NCI-H1436 (cell line): Measurements from ENCODE around the gene L3MBTL4.
"Not testable (repeated sequence)": the region's sequence is repeated elsewhere in the genome, so short reads cannot be mapped to it uniquely, and the experiment has no call there.

Experiments used
- DNase-seq: peaks from one replicate; lab custom pipeline; 2025; lab: John Stamatoyannopoulos, UW

L3MBTL4 gene

DNA sequence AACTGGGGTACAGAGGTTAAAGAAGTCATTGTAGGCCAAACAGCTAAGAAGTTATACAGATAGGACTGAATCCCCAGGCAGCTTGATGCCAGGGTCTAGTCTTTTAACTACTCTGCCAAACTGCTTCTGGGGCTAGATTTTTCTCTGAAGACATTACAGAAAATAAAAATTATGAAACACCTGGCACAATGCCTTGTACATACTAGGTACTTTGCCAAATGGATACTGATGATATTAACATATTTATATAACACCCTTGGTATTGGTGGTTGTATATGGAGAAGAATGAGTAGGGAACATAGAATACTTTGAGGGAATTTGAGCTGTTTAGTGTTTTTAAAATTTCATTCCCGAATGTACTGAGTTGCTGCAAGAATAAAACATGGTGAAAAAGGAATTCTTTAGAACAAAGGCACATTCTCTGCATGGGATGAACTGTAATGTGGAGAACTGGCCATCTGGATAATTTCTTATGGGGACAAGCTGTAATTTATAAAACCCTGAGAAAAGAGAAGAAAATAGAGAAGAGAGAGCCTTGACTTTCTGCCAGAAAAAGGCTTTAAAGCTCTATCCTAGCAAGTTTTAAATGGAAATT, 308.5 kb downstream of the L3MBTL4 start:
- no peak for DNase-seq

DNA sequence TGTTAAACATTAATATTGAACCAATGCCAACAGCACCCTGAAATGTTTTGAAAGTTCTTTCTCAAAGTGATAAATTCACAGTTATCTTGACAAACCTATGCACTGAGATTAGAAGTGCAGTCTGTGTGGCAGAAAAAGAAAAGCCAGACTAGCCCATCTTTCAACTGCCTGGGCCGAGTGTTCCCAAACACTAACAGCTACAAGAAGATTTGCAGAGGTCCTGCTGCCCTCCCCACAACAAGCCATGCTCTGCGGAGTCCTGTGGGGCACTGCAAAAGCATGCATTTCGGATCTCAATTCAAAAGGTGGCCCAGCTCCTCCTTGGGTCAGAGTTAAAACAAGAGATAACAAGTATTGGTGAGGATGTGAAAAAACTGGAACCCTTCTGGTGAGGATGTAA, 311.0 kb downstream of the L3MBTL4 start:
- DNase-seq: no peak

DNA sequence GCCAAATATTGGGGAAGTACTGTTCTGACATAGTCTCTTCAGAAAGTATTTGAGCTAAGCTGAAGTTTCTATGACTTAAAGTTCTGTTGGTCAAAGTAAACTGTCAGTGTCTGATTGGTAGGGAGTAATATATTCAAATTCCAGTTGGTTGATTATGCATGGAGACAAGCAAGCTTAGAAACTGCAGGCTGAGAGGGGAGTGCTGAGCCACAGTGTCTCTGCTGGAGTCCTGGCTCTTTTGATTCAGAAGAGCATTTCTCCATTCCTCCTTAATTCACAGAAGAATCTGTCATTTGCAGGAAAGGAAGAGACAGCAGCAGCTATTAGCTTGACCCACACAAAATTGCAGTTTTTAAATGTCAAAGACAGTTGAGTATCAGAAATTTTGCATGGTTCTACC, 318.0 kb downstream of the L3MBTL4 start:
- no peak for DNase-seq

DNA sequence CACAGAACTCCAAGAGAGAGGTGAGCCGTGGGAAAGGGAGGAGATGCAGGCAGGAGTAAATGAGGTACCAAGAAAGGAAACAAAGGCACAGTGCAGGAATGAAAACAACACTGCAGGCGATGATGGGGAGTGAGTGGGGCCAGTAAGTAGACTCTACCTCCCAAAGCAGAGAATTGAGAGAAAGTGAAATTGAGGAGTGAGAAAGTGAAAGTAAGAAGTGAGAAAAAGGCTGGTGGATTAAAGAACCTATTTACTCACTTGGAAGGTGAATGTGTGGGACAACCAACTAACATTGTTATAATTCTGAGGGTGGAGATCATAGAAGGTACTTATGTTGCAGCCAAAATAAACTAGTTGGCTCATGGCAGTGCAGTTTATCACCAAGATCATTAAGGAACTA, 326.3 kb downstream of the L3MBTL4 start:
- no peak for DNase-seq

DNA sequence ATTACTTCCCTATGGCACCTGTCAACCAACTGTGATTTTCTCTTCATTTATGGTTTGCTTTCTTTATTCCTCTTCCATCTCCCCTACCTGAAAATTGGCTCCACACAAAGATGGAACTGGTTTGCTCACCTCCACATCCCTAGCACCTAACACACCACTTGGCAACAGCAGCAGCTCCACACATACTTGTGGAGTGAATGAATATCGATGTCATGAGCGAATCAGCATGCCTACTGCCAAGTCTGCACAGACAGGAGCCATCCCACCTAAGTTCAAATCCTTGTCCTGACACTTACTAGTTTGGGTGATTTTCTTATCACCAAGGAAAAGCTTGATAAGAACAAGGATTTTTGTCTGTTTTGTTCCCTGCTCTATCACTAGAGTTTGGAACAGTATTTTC, 328.0 kb downstream of the L3MBTL4 start:
- DNase-seq: no peak

DNA sequence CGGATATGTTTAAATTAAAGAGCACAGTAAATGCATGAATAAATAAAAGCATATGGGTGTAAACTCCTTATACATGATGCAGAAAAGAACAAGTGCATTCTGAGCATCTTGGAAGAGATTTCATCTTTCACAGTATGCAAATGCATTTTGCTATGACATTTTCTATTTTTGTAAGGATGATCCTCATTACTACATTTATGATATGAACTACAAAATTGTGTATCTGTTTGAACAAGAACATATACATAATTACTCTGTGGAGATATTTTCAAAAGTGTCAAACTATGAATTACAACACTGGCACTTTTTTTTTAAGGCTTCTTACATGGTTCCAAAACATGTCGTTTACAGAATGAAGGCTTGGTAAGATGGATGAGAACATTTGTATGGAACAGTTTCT, 335.3 kb downstream of the L3MBTL4 start:
- no peak for DNase-seq

DNA sequence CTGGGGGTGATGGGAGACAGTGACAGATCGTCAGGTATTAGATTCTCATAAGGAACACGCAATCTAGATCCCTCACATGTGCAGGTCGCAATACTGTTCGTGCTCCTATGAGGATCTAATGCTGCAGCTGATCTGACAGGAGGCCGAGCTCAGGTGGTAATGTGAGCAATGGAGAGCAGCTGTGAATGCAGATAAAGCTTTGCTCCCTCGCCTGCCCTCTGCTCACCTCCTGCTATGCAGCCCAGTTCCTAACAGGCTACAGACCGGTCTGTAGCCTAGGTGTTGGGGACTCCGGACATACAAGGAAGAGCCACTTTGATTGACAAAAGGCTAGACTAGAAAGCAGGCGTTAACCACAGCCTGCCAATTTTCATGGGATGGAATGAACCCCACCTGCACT, 335.8 kb downstream of the L3MBTL4 start:
- DNase-seq: no peak

DNA sequence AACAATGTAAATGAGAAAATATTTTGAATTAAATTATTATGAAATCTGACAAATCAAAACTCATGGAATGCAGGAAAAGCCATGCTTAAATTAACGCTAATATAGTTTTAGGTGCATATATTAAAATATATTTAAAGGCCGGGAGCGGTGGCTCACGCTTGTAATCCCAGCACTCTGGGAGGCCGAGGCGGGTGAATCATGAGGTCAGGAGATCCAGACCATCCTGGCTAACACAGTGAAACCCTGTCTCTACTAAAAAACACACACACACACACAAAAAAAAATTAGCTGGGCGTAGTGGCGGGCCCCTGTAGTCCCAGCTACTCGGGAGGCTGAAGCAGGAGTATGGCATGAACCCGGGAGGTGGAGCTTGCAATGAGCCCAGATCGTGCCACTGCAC, 342.3 kb downstream of the L3MBTL4 start:
- not testable (repeated sequence) for DNase-seq

DNA sequence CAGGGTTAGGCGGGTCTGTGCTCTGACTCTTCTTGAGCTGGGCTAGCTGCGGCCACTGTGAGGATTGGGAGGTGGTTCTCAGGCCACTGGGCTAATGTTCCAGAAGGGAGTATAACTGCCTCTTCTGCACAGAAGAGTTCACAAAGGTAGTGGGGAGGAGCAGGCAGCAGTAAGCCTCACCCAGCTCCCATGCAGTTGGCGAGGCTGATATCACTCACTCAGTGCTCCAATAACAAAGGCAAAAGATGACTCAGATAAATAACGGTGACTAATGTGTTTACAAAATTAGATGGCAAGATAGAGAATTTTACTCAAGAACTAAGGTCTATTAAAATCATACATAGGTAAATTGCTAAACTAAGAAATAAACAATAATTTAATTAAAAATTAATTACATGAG, 345.2 kb downstream of the L3MBTL4 start:
- DNase-seq: no peak

DNA sequence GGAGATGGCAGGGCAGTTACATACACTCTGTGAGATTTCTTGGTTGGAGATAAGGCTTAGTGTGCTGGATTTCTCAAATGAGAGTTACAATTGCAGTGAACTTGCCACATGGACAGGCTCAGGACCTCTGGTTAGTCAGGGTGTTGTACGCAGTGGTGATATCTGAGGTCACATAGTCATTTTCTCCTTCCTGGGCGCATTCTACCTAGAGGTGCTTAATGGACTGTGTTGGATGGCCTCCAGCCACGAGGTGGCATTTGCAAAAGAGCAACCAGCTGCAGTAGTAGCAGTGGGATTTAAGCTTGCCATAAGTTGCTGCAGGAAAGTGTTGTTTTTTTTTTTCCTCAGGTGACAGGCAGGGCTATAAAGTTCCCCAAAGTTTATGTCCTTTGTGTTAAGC, 345.6 kb downstream of the L3MBTL4 start:
- no peak for DNase-seq

DNA sequence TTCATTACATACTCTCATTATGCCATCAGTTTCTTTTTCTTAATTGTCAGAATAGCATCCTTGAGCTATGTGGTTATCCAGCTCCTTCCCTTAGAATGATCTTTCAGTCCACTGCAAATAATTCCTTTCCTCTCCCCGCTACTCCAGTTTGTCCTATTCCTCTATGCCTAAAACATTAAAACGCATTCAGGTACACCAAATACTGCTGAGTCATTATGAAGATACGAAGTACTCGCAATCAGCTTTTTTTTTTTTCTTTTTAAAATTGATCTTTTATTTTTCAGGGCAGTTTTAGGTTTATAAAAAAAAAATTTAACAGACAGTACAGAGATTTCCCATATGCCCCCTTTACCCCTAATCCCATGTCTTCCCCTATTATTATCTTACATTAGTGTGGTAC, 354.6 kb downstream of the L3MBTL4 start:
- DNase-seq: no peak

DNA sequence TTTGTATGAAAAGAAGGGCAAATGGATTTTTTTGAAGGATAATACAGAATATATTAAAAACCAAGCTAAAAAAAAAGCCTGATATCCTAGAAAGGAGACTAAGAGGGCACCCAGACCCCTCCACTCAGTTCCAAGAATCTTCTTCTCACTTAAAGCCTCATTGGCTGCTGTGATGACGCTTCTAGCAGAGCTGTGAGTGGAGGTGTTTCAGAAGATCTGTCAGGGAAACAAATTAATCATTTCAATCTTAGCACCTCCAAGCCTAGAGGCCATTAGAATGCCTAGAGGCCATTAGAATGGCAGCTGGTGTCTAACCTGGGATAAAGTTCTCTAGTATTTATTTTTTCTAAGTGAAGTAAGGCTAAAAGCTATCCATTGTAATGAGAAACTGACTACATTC, 355.2 kb downstream of the L3MBTL4 start:
- no peak for DNase-seq

DNA sequence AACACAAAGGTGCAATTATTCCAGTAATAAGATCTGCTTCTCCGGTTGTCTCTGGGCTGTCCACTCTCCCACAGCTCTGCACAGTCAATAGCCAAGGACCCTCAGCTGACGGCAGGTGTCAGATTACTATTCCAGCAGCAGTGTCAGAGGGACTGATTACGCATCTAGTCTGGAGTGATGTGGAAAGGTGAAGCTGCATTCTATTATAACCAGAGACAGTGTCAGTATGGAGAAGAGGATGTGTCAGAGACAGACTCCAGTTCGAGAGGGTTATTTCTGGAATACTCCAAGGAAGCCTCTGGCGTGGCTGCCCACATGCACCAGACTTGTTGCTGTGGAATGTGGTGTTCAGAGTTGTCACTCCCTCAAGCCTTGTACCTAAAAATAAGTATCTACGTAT, 355.8 kb downstream of the L3MBTL4 start:
- DNase-seq: no peak

DNA sequence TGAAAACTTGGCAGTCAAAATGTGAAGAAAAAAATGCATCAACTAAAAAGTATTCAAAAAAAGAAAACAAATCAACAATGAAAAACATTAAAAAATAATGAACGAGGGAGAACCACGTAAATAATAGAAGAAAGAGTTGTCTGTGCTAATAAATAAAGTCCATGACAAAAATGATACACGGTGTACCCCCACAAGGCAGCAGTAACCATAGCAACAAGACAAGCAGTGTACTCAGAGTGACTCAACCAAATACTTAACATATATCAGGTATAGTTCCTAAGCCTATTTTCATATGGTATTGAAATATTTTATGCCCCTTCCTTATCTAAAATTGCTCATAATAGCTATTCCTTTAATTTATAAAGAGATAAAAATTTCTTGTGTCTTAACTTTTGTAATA, 357.1 kb downstream of the L3MBTL4 start:
- no peak for DNase-seq

DNA sequence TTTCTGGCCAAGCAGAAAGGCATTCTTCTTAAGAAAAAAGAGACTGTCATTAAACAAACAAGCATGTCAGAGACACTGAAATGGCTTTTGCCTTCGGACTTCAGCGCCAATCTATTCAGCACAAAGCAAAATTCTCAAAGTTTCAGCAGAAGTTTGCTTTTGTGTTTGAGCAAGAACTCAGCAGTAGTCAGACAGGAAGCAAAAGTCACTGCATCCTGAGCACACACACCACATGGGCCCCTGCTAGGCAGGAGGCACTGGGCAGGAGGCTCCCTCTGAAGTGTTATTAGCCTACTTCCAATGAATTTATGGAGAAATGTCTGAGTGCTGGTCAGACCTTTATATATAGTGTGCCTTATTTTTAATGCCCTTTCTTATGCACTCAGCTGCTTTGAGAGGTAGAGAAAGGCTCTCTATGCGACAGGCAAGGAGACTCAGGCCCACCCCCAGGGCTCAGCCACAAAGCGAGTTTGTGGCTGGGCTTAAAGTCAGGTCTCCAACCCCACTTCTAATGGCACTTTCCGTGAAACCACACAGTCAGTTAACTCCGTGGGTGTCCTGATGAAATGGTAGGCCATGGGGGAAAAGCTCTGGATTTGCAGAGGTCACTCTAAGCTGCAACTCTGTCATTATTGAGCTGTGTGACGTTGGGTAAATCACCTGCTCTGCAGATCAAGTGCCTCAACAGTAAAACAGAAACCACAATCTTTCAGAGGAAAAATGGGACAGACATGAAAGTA, 358.4 kb downstream of the L3MBTL4 start:
- DNase-seq: no peak

DNA sequence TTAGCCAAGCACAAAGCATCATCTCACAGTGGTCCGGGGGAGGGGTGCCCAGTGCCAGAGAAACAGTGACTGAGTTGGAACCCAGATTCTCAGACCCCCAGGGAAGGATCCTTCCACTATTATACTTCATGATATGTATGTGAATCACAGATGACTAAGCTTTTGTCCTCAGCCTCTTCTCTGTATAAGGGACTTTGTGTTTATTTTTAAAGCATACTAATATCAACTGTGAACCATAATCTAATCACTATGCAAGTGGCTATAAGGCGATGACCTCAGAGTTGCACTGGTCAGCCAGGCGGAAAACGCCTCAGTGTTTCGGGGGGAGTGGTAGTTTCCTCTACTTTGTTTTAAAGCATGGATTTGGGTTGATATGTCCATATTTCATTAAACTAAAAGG, 359.0 kb downstream of the L3MBTL4 start:
- no peak for DNase-seq

DNA sequence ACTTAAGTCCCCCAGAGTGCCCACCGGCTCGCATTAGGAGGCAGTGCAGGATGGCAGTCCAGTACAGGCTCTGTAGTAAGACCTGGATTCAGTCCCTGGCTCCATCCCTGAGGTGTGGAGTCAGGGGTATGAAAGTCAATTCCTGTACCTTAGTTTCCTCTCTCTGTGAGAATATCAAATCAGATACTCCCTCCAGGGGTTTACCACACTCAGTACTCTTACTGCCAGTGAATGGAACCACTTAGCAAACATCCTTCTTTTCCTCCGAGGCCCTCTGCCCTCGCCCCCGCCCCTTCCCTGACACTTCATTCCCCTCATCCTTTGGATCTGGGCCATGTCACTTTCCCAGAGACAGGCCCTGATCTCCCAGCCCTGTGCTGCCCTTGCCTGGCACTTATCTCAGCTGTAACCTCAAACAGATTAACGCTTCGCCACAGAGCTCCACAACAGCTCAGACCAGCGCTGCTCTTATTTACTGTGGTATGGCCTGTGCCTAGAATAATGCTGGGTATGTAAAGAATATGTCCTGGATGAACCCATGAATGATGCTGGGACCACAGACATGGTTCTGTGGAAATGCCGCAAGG, 360.4 kb downstream of the L3MBTL4 start:
- DNase-seq: no peak

DNA sequence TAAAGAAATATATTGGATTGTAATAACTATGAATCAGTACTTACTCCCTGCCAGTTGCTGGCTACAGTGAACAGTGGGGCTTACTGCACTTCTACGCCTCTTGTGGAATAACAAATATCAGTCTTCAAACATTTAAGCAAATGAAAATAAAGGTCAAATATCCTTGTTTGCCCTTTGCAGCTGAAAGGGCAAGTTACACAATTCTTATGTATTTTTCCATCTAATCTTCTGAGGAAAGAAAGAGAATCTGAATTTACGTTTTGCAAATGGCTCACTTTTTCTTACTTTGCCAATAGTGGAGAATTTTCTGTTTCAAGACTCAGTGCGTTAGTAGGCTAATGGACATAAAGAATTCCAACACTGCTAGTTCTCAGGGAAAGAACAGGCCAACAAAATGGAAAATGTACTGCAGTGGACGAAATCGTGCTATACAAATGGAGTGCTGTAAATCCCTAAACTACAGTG, 362.2 kb downstream of the L3MBTL4 start:
- DNase-seq: no peak

DNA sequence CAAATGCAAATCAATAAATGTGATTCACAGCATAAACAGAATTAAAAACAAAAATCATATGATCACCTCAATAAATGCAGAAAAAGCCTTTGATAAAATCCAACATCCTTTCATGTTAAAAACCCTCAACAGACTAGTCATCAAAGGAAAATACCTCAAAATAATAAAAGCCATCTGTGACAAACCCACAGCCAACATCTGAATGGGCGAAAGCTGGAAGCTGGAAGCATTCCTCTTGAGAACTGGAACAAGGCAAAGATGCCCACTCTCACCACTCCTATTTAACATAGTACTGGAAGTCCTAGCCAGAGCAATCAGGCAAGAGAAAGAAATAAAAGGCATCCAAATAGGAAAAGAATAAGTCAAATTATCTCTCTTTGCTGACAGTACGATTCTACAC, 367.1 kb downstream of the L3MBTL4 start:
- DNase-seq: not testable (repeated sequence)

DNA sequence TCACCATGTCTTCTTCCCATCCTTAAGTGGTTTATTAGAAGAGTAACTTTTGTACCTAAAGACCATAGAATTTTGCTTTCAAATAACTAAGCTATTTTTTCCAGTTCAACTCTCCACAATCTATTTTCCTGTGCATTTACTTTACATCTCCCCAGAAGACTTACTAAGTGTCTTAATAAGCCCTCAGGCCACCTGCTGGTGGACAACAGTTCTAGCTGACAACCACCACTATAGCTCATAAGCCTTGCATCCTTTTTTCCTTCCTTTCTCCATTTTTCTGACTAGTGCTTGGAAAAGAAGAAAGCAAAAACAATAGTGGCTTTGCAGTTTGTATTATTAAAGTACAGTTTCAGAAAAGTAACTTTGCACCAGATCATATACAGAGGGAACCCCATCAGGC, 369.9 kb downstream of the L3MBTL4 start:
- no peak for DNase-seq

DNA sequence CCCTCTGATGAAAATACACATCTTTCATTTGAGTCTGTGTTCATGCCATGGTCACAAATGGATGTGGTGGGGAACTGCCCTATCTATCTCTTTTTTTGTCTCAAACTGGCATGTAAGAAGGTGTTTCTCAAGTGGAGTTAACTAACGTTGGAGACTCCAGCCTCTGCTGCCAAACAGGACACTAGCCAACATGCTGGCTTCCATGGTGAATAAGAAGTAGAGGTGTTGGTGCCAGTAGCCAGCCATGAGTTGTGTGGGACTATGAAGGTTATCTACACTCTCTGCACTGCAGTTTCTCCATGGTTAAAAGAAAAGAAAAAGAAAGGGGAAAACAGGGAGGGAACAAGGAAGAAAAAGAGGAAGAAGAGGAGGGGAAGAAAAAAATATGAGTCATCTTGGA, 370.4 kb downstream of the L3MBTL4 start:
- no peak for DNase-seq

DNA sequence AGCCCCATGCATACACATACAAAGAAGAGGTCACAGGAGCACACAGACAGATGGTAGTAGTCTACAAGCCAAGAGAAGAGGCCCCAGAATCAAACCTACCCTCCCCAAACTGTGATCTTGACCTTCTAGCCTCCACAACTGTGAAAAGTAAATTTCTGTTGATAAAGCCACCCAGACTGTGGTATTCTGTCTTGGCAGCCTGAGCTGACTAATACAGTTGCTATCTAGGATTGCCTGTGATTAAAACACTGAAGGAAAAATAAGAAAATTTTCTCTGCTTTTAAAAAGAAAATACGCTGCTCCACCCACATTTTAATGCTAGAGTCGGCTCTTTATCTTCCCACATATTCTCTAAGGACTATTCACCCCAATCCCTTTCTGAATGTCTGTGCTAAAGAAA, 375.7 kb downstream of the L3MBTL4 start:
- DNase-seq: no peak

DNA sequence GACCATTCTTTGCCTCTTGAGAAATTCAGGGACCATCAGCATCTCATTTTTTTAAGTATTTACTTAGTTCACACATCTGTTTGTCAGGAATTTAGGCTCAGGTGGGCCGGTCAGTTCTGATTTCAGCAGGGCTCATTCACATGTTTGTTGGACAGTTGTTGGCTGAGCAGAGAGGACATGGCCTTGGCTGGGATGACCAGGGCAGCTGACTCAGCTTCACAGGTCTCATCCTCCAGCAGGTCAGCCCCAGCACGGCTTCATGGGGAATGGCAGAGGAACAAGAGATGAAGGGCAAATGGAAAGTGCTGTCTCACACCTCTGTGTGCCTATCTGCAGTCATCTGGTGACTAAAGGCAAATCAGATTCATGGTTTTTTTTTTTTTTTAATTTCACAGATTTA, 383.3 kb downstream of the L3MBTL4 start:
- DNase-seq: no peak

DNA sequence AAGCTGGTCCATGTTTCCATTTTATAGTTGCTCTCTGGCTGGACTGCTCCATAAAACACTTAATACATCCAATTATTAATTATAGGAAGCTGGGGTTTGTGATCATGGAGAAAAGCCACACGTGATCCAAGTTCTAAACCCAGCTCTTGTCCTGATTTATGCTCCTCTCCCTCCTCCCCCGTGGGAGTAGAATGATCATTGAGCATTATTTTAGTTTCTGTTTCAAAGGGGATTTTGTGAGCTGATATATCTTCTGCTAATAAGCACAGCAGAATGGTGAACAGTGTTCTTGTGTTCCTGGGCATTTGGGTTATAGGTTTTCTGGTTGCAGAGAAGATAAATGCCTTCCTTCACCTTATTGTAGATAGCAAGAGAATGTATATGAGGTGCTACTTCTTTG, 383.7 kb downstream of the L3MBTL4 start:
- no peak for DNase-seq
